ENCODE measurements around the gene CCDC134. TPM values are rescaled to one million over a fixed set of nuclear protein-coding genes. Genes with fewer than 3 reads are reported as not detected.

CCDC134 gene
- total and polyA plus RNA-seq, 2 experiments from 2014 or later = 4.1 to 7.2 TPM

DNA sequence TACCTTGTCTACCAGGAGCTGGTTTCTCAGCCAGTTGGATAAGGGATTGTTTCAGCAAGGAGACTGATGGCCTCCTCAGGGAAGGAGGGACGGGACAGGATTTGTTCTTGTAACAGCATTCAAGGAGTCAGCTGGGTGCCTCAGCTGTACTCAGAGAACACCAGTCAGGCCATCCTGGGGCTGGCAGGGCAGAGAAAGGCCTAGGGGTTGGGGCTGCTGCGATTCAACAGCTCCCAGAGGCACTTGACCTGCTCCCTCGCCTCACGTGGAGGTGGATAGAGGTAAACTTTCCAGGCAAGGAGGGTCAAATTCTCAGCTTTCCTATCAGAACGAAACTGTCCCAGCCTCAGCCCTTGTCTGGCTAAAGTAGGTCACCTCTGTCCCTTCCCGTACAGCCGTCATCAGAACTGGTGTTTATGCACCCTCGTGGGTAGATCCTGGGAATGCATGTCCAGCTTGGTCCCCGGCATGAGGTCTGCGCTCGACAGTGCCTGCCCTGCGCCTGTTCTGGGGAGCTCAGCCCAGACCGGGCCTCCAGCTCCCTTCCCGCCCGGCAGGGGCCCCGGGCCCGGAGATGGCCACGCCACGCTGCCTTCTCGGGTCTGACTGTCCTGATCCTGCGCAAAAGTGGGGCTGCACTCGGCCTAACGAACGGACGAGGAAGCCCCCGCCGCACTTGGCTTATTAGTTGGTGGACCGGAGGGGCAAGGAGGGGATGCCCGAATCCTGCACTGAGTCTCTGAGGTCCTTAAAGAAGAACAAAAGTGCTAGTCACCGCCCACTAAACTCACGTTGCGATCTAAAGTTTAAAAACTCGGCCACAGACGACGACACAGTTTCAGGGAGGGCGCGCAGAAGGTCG is 762 bp upstream of the CCDC134 start:
- H3K36me3 ChIP-seq (replicated peaks; ENCODE audit: insufficient read depth, low read depth) = no peaks in the 10 kb centered on the region
- no peak for TF ChIP-seq EZH2phosphoT487 (IDR thresholded peaks at IDR 0.05; ENCODE audit: low read depth, severe bottlenecking, unreplicated experiment)
- TF ChIP-seq, protein P1, sequence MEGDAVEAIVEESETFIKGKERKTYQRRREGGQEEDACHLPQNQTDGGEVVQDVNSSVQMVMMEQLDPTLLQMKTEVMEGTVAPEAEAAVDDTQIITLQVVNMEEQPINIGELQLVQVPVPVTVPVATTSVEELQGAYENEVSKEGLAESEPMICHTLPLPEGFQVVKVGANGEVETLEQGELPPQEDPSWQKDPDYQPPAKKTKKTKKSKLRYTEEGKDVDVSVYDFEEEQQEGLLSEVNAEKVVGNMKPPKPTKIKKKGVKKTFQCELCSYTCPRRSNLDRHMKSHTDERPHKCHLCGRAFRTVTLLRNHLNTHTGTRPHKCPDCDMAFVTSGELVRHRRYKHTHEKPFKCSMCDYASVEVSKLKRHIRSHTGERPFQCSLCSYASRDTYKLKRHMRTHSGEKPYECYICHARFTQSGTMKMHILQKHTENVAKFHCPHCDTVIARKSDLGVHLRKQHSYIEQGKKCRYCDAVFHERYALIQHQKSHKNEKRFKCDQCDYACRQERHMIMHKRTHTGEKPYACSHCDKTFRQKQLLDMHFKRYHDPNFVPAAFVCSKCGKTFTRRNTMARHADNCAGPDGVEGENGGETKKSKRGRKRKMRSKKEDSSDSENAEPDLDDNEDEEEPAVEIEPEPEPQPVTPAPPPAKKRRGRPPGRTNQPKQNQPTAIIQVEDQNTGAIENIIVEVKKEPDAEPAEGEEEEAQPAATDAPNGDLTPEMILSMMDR (IDR thresholded peaks at IDR 0.05; ENCODE audit: poor library complexity) = no peak
- TF ChIP-seq EZH2 (IDR thresholded peaks at IDR 0.05; ENCODE audit: borderline replicate concordance) = no peak
- no peaks in the 10 kb centered on the region for H3K9me3 ChIP-seq (ENCODE audit: low read depth)
- peak overlapping the region; percentile 89 for H2AFZ ChIP-seq
- H3K79me2 ChIP-seq = peaks cover 37% of the 10 kb centered on the region
- H3K4me2 ChIP-seq = peak overlapping the region; percentile 97
- peak overlapping the region; percentile 78 for H3K27ac ChIP-seq
- H3K27me3 ChIP-seq = no peaks in the 10 kb centered on the region
- no peaks in the 10 kb centered on the region for H3K9me2 ChIP-seq (replicated peaks; ENCODE audit: insufficient read depth)
- H3K4me1 ChIP-seq (ENCODE audit: insufficient read depth) = peaks cover 17% of the 10 kb centered on the region
- H3K4me3 ChIP-seq = peak overlapping the region; percentile 41
- 54% methylated on average over 37 of the region's 38 CpGs for WGBS (ENCODE audit: low lambda C conversion rate, missing lambda C conversion rate)
- DNase-seq (ENCODE audit: low spot score) = peak; percentile 15
- H4K20me1 ChIP-seq (ENCODE audit: insufficient read depth, poor library complexity, severe bottlenecking) = no peaks in the 10 kb centered on the region

DNA sequence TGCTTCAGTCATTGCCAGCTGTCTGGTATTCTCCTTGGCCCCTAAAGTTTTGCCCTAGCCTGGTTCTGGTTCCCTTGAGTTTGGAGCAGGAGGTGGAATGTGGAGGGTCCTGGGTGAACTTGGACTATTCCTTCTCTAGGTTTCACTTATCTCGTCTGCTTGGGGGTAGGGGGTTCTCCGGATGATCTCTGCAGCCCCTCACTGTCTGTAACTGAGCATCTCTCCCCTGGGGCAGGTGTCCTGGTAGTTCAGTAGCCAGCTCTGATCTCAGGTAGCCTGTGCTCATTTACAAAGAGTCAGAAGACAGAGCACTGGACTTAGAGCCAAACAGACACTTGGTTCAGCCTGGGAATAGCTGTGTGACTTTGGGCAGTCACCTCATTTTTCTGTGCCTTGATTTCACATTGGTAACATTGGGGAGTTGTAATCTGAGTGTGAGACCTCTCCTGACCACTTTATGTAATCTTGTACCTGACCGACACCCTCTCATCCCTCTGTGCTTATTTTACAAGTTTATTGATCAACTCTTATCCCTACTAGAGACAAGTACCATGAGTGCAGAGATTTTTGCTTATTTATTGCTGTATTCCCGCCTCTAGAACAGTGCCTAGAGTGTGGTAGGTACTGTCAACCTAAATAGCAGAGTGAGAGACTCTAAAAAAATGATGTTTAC is 804 bp downstream of the CCDC134 start:
- TF ChIP-seq EZH2 (IDR thresholded peaks at IDR 0.05; ENCODE audit: borderline replicate concordance) (no peak), EZH2phosphoT487 (IDR thresholded peaks at IDR 0.05; ENCODE audit: low read depth, severe bottlenecking, unreplicated experiment) (no peak)
- TF ChIP-seq, protein P1 (IDR thresholded peaks at IDR 0.05; ENCODE audit: poor library complexity) = no peak
- peak overlapping the region; percentile 61 for H3K4me3 ChIP-seq
- no peaks in the 10 kb centered on the region for H3K9me3 ChIP-seq (ENCODE audit: low read depth)
- no peaks in the 10 kb centered on the region for H3K27me3 ChIP-seq
- H3K9me2 ChIP-seq (replicated peaks; ENCODE audit: insufficient read depth) = no peaks in the 10 kb centered on the region
- peak overlapping the region; percentile 97 for H3K4me2 ChIP-seq
- H3K79me2 ChIP-seq = peaks cover 51% of the 10 kb centered on the region
- DNase-seq (ENCODE audit: low spot score) = no peak
- H2AFZ ChIP-seq = peak overlapping the region; percentile 77
- H3K4me1 ChIP-seq (ENCODE audit: insufficient read depth) = peaks cover 17% of the 10 kb centered on the region
- no peaks in the 10 kb centered on the region for H4K20me1 ChIP-seq (ENCODE audit: insufficient read depth, poor library complexity, severe bottlenecking)
- 33% methylated on average over 4 of the region's 4 CpGs for WGBS (ENCODE audit: low lambda C conversion rate, missing lambda C conversion rate)
- peak overlapping the region; percentile 78 for H3K27ac ChIP-seq
- H3K36me3 ChIP-seq (replicated peaks; ENCODE audit: insufficient read depth, low read depth) = no peaks in the 10 kb centered on the region

DNA sequence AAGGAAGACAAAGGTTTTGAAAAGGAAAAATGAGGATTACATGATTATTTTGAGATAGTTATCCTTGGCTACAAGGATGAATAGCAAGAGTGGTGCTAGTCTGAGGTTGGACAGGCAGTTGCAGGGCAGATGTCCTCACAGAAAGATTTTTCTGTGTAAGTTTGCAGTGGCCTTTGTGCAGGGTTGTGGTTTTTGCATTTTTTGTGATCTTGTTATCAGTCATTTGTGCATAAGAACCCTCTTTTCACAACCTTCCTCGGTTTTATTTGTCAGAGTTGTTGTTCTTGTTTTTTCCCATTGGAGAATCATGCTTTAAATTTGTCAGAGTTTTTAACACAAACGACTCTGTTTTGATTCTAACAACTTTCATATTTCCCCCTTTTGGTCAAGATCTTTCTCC is 1.4 kb downstream of the CCDC134 start:
- no peak for TF ChIP-seq EZH2 (IDR thresholded peaks at IDR 0.05; ENCODE audit: borderline replicate concordance)
- no peak for TF ChIP-seq EZH2phosphoT487 (IDR thresholded peaks at IDR 0.05; ENCODE audit: low read depth, severe bottlenecking, unreplicated experiment)
- TF ChIP-seq, protein P1 (IDR thresholded peaks at IDR 0.05; ENCODE audit: poor library complexity) = no peak
- no peak overlapping the region for H2AFZ ChIP-seq

More for the DNA sequence above, 1.4 kb downstream of the CCDC134 start:
- Histone ChIP-seq H4K20me1 (ENCODE audit: insufficient read depth, poor library complexity, severe bottlenecking) (no peaks in the 10 kb centered on the region), H3K4me1 (ENCODE audit: insufficient read depth) (peaks cover 17% of the 10 kb centered on the region), H3K27ac (no peak overlapping the region), H3K79me2 (peaks cover 57% of the 10 kb centered on the region), H3K4me3 (peak overlapping the region; percentile 61), H3K36me3 (replicated peaks; ENCODE audit: insufficient read depth, low read depth) (no peaks in the 10 kb centered on the region), H3K9me3 (ENCODE audit: low read depth) (no peaks in the 10 kb centered on the region), H3K9me2 (replicated peaks; ENCODE audit: insufficient read depth) (no peaks in the 10 kb centered on the region), H3K4me2 (peak overlapping the region; percentile 97), H3K27me3 (no peaks in the 10 kb centered on the region)
- no peak for DNase-seq (ENCODE audit: low spot score)
- 80% methylated on average over 2 of the region's 2 CpGs for WGBS (ENCODE audit: low lambda C conversion rate, missing lambda C conversion rate)

Data from hepatocyte (in vitro differentiated cells).